PFSK-1 (cell line): ENCODE results near the gene USP14.

Experiments
- POLR2AphosphoS5 ChIP-seq: IDR thresholded peaks from 2 replicates; pipeline ENCODE4 v1.6.1; 2012; ENCODE audit warnings: low read depth, mild to moderate bottlenecking, control low read depth, low read length, moderate library complexity
- TAF1 ChIP-seq: IDR thresholded peaks from 2 replicates; pipeline ENCODE4 v1.6.1; 2012; ENCODE audit warnings: low read length, control low read depth, borderline replicate concordance; ENCODE audit not compliant: insufficient read depth

DNA sequence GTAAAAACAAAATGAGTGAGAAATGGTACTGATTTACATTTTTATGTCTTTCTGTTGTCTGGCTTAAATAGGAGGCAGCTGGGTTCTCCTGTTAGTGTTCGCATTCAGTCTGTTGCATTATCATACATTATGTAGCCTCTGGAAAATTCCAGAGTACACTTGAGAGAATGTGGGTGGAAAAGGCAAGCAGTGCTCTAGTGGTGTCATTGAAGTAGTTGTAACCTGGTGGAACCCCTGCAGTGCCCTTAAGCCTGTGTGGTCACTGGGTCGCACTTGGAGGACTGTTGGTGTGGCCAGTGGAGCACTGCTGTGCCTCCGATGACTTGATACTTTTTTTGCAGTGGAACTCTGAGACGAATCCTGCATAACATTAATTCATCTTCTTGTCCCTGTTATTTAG is 52.4 kb downstream of the USP14 start:
- TF ChIP-seq POLR2AphosphoS5, result no peak
- no peak for TF ChIP-seq TAF1
